Measurements from ENCODE around the gene PRR9.
"Not testable (repeated sequence)": the region's sequence is repeated elsewhere in the genome, so short reads cannot be mapped to it uniquely, and the experiment has no call there.

PRR9 gene

GRCh38 chr1:153217212-153217611 is at the start of gene PRR9:
Gene PRR9 (plus strand): TSS chr1:153217584. CDS start chr1:153218145, 561 bp downstream.
- DNase-seq, result no peak

GRCh38 chr1:153168686-153169085 is 48.7 kb upstream of the PRR9 start:
- DNase-seq, result no peak

GRCh38 chr1:153174624-153175023 is 42.8 kb upstream of the PRR9 start:
- DNase-seq, result no peak

GRCh38 chr1:153178922-153179321 is 38.5 kb upstream of the PRR9 start:
- no peak for DNase-seq

- no peak for DNase-seq
Measured at GRCh38 chr1:153180556-153180955, 36.8 kb upstream of the PRR9 start.

- not testable (repeated sequence) for DNase-seq
Measured at GRCh38 chr1:153188301-153188700, 29.1 kb upstream of the PRR9 start.

GRCh38 chr1:153190373-153190772 is 27.0 kb upstream of the PRR9 start:
- DNase-seq, result peak; percentile 46

GRCh38 chr1:153192697-153193096 is 24.7 kb upstream of the PRR9 start:
- DNase-seq, result peak; percentile 50

- DNase-seq, result no peak
Measured at GRCh38 chr1:153194331-153195050, 22.9 kb upstream of the PRR9 start.

- no peak for DNase-seq
Measured at GRCh38 chr1:153195216-153195615, 22.2 kb upstream of the PRR9 start.

GRCh38 chr1:153202006-153202405 is 15.4 kb upstream of the PRR9 start:
- DNase-seq, result no peak

GRCh38 chr1:153203130-153203529 is 14.3 kb upstream of the PRR9 start, which contains the start of gene LELP1:
Gene LELP1 (plus strand): TSS chr1:153203430. CDS start chr1:153204708, 1,278 bp downstream.
- DNase-seq, result no peak

- DNase-seq, result no peak
Measured at GRCh38 chr1:153206631-153207030, 10.8 kb upstream of the PRR9 start.

- DNase-seq, result no peak
Measured at GRCh38 chr1:153210206-153210605, 7.2 kb upstream of the PRR9 start.

GRCh38 chr1:153212201-153212600 is 5.2 kb upstream of the PRR9 start:
- peak; percentile 7 for DNase-seq

GRCh38 chr1:153213519-153213918 is 3.9 kb upstream of the PRR9 start:
- no peak for DNase-seq

- DNase-seq, result no peak
Measured at GRCh38 chr1:153217744-153218416, 496 bp downstream of the PRR9 start.

- peak; percentile 27 for DNase-seq
Measured at GRCh38 chr1:153220606-153221303, 3.4 kb downstream of the PRR9 start.

- peak; percentile 77 for DNase-seq
Measured at GRCh38 chr1:153223040-153223891, 5.9 kb downstream of the PRR9 start.

- DNase-seq, result no peak
Measured at GRCh38 chr1:153227810-153228209, 10.4 kb downstream of the PRR9 start.

- no peak for DNase-seq
Measured at GRCh38 chr1:153228491-153228890, 11.1 kb downstream of the PRR9 start.

GRCh38 chr1:153229076-153229829 is 11.9 kb downstream of the PRR9 start:
- DNase-seq, result peak; percentile 46

Data from NCI-H69 (cell line).